ENCODE data around the gene KPNA5. TPM values are rescaled to one million over a fixed set of nuclear protein-coding genes. Genes with fewer than 3 reads are reported as not detected.
A peak's percentile ranks its signal among the peaks of the same experiment; 100 is the strongest.

The KPNA5 gene
- total and polyA plus RNA-seq, 9 of the 15 experiments (the other 6 are each of a cell fraction or from before 2014, with no cell fraction given) = 3.2 to 10.3 (median 6.5) TPM

DNA sequence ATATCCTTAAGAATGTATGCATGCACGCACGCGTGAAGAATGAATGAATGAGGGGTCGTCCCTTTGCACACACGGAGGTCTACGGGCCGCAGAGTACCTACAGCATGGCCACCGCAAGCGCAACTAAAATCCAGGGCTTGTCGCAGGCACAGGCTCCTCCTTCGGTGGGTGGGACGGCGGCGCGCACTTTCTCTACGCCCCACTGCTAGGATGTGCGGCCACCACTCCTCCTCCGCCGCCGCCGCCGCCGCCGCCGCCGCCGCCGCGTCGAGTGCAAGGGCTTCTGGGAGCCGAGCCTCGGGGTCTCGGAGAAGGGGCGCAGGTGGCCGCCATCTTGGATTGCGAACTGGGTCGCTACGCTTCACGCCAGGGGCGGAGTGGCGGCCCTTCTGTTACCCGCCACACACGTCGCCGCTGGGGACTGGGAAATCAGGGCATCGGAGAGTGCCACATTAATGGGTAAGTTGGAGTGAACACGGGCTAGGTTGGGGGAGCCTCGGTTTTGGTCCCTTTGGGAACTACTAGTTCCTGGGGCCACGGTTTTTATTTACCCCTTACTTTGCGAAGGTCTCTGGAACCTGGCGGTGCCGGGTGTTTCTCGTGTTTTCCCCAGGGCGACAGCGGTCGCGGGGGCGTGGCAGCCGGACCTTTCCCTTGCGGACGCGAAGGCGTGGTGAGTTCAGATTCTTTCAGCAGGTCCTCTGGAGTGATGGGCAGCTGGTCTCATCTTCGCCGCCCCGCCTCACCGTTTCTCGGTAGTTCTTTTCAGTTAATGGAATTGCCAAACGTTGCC, at the start of gene KPNA5 (continued):
- TF ChIP-seq, protein P1, sequence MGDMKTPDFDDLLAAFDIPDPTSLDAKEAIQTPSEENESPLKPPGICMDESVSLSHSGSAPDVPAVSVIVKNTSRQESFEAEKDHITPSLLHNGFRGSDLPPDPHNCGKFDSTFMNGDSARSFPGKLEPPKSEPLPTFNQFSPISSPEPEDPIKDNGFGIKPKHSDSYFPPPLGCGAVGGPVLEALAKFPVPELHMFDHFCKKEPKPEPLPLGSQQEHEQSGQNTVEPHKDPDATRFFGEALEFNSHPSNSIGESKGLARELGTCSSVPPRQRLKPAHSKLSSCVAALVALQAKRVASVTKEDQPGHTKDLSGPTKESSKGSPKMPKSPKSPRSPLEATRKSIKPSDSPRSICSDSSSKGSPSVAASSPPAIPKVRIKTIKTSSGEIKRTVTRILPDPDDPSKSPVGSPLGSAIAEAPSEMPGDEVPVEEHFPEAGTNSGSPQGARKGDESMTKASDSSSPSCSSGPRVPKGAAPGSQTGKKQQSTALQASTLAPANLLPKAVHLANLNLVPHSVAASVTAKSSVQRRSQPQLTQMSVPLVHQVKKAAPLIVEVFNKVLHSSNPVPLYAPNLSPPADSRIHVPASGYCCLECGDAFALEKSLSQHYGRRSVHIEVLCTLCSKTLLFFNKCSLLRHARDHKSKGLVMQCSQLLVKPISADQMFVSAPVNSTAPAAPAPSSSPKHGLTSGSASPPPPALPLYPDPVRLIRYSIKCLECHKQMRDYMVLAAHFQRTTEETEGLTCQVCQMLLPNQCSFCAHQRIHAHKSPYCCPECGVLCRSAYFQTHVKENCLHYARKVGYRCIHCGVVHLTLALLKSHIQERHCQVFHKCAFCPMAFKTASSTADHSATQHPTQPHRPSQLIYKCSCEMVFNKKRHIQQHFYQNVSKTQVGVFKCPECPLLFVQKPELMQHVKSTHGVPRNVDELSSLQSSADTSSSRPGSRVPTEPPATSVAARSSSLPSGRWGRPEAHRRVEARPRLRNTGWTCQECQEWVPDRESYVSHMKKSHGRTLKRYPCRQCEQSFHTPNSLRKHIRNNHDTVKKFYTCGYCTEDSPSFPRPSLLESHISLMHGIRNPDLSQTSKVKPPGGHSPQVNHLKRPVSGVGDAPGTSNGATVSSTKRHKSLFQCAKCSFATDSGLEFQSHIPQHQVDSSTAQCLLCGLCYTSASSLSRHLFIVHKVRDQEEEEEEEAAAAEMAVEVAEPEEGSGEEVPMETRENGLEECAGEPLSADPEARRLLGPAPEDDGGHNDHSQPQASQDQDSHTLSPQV (IDR thresholded peaks at IDR 0.05) = 0 out of 2 replicates have a peak, but pooled peaks have one; percentile 33
- TF ChIP-seq TCF7 (IDR thresholded peaks at IDR 0.05; ENCODE audit: borderline replicate concordance) (no peak), SRSF1 (IDR thresholded peaks at IDR 0.05; ENCODE audit: low read depth, low read length) (no peak), KDM2B (CRISPR knock-in tag; IDR thresholded peaks at IDR 0.05) (0 out of 2 replicates have a peak, but pooled peaks have one; percentile 42), ZNF584 (CRISPR knock-in tag; IDR thresholded peaks at IDR 0.05; ENCODE audit: low read depth) (no peak), RNF2 (IDR thresholded peaks at IDR 0.05) (peak; percentile 65), NFATC3 (IDR thresholded peaks at IDR 0.05) (no peak), SAFB2 (IDR thresholded peaks at IDR 0.05; ENCODE audit: borderline replicate concordance, low read depth, low read length, severe bottlenecking) (no peak), RFX5 (IDR thresholded peaks at IDR 0.05; ENCODE audit: low read depth, low read length) (no peak), NFXL1 (CRISPR knock-in tag; IDR thresholded peaks at IDR 0.05) (no peak), CREB1 (IDR thresholded peaks at IDR 0.05) (peak; percentile 86), CREB1 (CRISPR knock-in tag; IDR thresholded peaks at IDR 0.05) (peak; percentile 84), U2AF2 (optimal IDR thresholded peaks at IDR 0.05; ENCODE audit: low read depth, low read length) (no peak), EGR1 (conservative IDR thresholded peaks at IDR 0.05) (peak; percentile 50; the same call in 1 of the 2 replicates), CREM (IDR thresholded peaks at IDR 0.05; ENCODE audit: low read depth) (peak; percentile 90)
- TF ChIP-seq, protein P2, sequence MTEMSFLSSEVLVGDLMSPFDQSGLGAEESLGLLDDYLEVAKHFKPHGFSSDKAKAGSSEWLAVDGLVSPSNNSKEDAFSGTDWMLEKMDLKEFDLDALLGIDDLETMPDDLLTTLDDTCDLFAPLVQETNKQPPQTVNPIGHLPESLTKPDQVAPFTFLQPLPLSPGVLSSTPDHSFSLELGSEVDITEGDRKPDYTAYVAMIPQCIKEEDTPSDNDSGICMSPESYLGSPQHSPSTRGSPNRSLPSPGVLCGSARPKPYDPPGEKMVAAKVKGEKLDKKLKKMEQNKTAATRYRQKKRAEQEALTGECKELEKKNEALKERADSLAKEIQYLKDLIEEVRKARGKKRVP (CRISPR knock-in tag; IDR thresholded peaks at IDR 0.05) = no peak
- TF ChIP-seq, protein P3, sequence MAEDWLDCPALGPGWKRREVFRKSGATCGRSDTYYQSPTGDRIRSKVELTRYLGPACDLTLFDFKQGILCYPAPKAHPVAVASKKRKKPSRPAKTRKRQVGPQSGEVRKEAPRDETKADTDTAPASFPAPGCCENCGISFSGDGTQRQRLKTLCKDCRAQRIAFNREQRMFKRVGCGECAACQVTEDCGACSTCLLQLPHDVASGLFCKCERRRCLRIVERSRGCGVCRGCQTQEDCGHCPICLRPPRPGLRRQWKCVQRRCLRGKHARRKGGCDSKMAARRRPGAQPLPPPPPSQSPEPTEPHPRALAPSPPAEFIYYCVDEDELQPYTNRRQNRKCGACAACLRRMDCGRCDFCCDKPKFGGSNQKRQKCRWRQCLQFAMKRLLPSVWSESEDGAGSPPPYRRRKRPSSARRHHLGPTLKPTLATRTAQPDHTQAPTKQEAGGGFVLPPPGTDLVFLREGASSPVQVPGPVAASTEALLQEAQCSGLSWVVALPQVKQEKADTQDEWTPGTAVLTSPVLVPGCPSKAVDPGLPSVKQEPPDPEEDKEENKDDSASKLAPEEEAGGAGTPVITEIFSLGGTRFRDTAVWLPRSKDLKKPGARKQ (CRISPR knock-in tag; IDR thresholded peaks at IDR 0.05) = no peak
- TF ChIP-seq, protein P4, sequence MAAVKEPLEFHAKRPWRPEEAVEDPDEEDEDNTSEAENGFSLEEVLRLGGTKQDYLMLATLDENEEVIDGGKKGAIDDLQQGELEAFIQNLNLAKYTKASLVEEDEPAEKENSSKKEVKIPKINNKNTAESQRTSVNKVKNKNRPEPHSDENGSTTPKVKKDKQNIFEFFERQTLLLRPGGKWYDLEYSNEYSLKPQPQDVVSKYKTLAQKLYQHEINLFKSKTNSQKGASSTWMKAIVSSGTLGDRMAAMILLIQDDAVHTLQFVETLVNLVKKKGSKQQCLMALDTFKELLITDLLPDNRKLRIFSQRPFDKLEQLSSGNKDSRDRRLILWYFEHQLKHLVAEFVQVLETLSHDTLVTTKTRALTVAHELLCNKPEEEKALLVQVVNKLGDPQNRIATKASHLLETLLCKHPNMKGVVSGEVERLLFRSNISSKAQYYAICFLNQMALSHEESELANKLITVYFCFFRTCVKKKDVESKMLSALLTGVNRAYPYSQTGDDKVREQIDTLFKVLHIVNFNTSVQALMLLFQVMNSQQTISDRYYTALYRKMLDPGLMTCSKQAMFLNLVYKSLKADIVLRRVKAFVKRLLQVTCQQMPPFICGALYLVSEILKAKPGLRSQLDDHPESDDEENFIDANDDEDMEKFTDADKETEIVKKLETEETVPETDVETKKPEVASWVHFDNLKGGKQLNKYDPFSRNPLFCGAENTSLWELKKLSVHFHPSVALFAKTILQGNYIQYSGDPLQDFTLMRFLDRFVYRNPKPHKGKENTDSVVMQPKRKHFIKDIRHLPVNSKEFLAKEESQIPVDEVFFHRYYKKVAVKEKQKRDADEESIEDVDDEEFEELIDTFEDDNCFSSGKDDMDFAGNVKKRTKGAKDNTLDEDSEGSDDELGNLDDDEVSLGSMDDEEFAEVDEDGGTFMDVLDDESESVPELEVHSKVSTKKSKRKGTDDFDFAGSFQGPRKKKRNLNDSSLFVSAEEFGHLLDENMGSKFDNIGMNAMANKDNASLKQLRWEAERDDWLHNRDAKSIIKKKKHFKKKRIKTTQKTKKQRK (IDR thresholded peaks at IDR 0.05; ENCODE audit: borderline replicate concordance, low read depth, low read length) = no peak
